CD4-positive, alpha-beta T cell (primary cell): ENCODE data around the gene ALAS1. TPM values are rescaled to one million over a fixed set of nuclear protein-coding genes. Genes with fewer than 3 reads are reported as not detected.
A peak's percentile ranks its signal among the peaks of the same experiment; 100 is the strongest.

ENCODE experiments used
- ATAC-seq: fragments of 200-7000 bp; cut with Tn5 transposase; one replicate; pipeline ENCODE4 v1.10.0; 2022; ENCODE audit warnings: mild to moderate bottlenecking; ENCODE audit not compliant: poor library complexity
- CTCF ChIA-PET: fragments of 350-600 bp; sonication (Branson Sonifier 250); formaldehyde crosslinking; loops from one replicate; lab custom pipeline; 2021; ENCODE audit warnings: antibody characterized with exemption, inconsistent platforms; lab: Charles Lee
- POLR2A ChIA-PET: fragments of 350-600 bp; sonication (Branson Sonifier 250); formaldehyde crosslinking; loops from one replicate; lab custom pipeline; 2021; ENCODE audit warnings: antibody characterized with exemption, inconsistent platforms; lab: Charles Lee
- DNase-seq, 14 experiments: peaks; one replicate each; pipeline ENCODE4 v3.0.0-alpha.2; 2013 to 2020; ENCODE audit warnings: mixed read lengths in 2 of 14
- H3K27ac ChIP-seq, 2 donors: one replicate each; pipeline versions ENCODE4 v1.5.1 to v1.7.0; 2013; ENCODE audit warnings: low read length in 2 of 2, low read depth in 1 of 2, mild to moderate bottlenecking in 1 of 2
- H3K27me3 ChIP-seq, 2 experiments: 1 replicate in 1 of 2; 2 replicates in 1 of 2; pipeline versions ENCODE4 v1.6.1 to v1.7.0; 2013; ENCODE audit warnings: low read length in 2 of 2, control low read depth in 1 of 2, mild to moderate bottlenecking in 1 of 2, moderate library complexity in 1 of 2; ENCODE audit not compliant: insufficient read depth in 2 of 2, control insufficient read depth in 1 of 2
- H3K36me3 ChIP-seq: one replicate; pipeline ENCODE4 v1.6.1; 2013; ENCODE audit warnings: low read length, control low read depth; ENCODE audit not compliant: insufficient read depth
- H3K4me1 ChIP-seq: one replicate; pipeline ENCODE4 v1.6.1; 2013; ENCODE audit warnings: low read length, control low read depth; ENCODE audit not compliant: insufficient read depth
- H3K4me3 ChIP-seq: one replicate; pipeline ENCODE4 v1.5.1; 2013; ENCODE audit warnings: mild to moderate bottlenecking, low read length, moderate library complexity
- H3K9me3 ChIP-seq, 2 experiments: 1 replicate in 1 of 2; 2 replicates in 1 of 2; pipeline versions ENCODE4 v1.6.1 to v1.7.0; 2013; ENCODE audit warnings: low read length in 2 of 2, mild to moderate bottlenecking in 2 of 2, control low read depth in 1 of 2, moderate library complexity in 1 of 2; ENCODE audit not compliant: control insufficient read depth in 1 of 2, insufficient read depth in 1 of 2
- H3K27ac Mint-ChIP-seq: one replicate; pipeline ENCODE4 v1.8.0; 2020; ENCODE audit warnings: mixed read lengths
- H3K27me3 Mint-ChIP-seq: one replicate; pipeline ENCODE4 v1.8.0; 2021; ENCODE audit warnings: mixed read lengths
- H3K36me3 Mint-ChIP-seq: one replicate; pipeline ENCODE4 v1.8.0; 2021; ENCODE audit warnings: low read depth, mixed read lengths
- H3K4me1 Mint-ChIP-seq: one replicate; pipeline ENCODE4 v1.8.0; 2021; ENCODE audit warnings: low read depth, mixed read lengths
- H3K4me3 Mint-ChIP-seq: one replicate; pipeline ENCODE4 v1.8.0; 2020; ENCODE audit warnings: mild to moderate bottlenecking, mixed read lengths
- H3K9me3 Mint-ChIP-seq: one replicate; pipeline ENCODE4 v1.8.0; 2020; ENCODE audit warnings: mixed read lengths
- intact Hi-C, 2 experiments: fragments of 100-400 bp; cut with DNase I in 1 of 2; cut with micrococcal nuclease in 1 of 2; formaldehyde crosslinking; loops; one replicate each; pipeline versions ENCODE4 v1.15.1 to v1.9.0; 2023 to 2025; cut with DNase I, micrococcal nuclease
- total RNA-seq, 174 experiments: library from RNA in 2 of 174; stranded (reverse) in 2 of 174; gene quantifications; one replicate each; pipeline ENCODE4 v1.2.3 and lab custom pipeline; 2021 to 2026
- TF ChIP-seq, protein P1 (sequence below): fragments of 200-600 bp; IDR thresholded peaks from one replicate; pipeline ENCODE4 v1.8.0; 2022; ENCODE audit warnings: antibody characterized with exemption, mild to moderate bottlenecking

ALAS1 gene
- total RNA-seq, 2 experiments from 2014 or later: 6.0 to 7.0 TPM

DNA sequence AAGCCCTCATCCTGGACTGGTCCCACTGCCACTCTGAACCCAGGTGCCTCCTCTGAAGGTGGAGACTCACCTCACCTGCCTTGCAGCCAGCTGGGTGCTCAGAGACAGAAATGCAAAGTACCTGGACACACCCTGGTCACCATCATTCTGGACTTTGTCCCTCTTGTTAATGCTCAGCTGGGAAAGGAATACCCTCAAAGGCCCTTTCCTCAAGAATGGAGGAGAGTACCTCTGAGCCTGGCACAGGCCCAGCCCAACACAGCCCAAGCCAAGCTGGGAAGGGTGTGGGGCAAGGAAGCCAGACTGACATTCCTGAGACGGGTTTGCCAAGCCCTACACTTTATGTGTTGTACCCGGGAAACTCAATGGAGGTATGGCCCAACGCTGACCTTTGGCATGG, 983 bp upstream of the ALAS1 start:
- Mint-ChIP-seq H3K36me3 (peaks cover 33% of the 10 kb centered on the region), H3K9me3 (no peaks in the 10 kb centered on the region), H3K4me3 (peak overlapping the region; percentile 98), H3K27ac (peak overlapping the region; percentile 92), H3K4me1 (peaks cover 46% of the 10 kb centered on the region), H3K27me3 (no peaks in the 10 kb centered on the region)
- ChIA-PET POLR2A (interaction anchor here (0.9 to 2.4 kb wide), 5 partner anchors 24 to 140 kb away, joined by 4 to 9 read pairs (median 6); partner anchors contain the start of genes DUSP7 and POC1A), CTCF (interaction anchor here (1.3 kb wide), 1 partner anchor 20 kb away, joined by 3 read pairs; no protein-coding TSS in a partner anchor)
- Histone ChIP-seq H3K27me3 (no peaks in the 10 kb centered on the region), H3K9me3 (no peaks in the 10 kb centered on the region), H3K27ac (no peak overlapping the region), H3K36me3 (peaks cover 6% of the 10 kb centered on the region), H3K4me3 (no peak overlapping the region), H3K4me1 (peaks cover 46% of the 10 kb centered on the region)
- intact Hi-C loops: loop anchor here in 1 of 2 experiments (2.0 to 10.0 kb wide), 4 partner anchors 42 to 338 kb away; partner anchors contain the start of genes DUSP7, NT5DC2, POC1A and UQCC5
- TF ChIP-seq, protein P1, sequence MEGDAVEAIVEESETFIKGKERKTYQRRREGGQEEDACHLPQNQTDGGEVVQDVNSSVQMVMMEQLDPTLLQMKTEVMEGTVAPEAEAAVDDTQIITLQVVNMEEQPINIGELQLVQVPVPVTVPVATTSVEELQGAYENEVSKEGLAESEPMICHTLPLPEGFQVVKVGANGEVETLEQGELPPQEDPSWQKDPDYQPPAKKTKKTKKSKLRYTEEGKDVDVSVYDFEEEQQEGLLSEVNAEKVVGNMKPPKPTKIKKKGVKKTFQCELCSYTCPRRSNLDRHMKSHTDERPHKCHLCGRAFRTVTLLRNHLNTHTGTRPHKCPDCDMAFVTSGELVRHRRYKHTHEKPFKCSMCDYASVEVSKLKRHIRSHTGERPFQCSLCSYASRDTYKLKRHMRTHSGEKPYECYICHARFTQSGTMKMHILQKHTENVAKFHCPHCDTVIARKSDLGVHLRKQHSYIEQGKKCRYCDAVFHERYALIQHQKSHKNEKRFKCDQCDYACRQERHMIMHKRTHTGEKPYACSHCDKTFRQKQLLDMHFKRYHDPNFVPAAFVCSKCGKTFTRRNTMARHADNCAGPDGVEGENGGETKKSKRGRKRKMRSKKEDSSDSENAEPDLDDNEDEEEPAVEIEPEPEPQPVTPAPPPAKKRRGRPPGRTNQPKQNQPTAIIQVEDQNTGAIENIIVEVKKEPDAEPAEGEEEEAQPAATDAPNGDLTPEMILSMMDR: no peak
- ATAC-seq (no peak), DNase-seq (no peak)

DNA sequence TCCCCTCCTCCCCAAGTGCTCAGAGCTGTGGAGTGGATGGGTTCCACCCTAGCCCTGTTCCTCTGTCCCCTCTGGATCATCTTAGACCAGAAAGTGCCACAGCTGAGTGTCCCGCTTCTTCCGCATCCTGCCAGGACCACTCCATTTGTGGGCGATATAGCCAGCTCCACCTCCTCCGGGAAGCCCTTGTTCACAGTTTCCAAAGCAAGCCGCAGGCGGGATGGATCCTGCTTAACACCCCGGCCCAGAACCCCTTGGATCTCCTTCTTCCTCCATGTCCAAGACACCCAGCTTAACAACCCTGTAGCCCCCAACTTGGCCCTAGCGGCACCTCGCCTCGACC, 490 bp upstream of the ALAS1 start:
- Histone ChIP-seq H3K27me3 (no peaks in the 10 kb centered on the region), H3K36me3 (peaks cover 10% of the 10 kb centered on the region), H3K4me3 (peak overlapping the region; percentile 90), H3K9me3 (no peaks in the 10 kb centered on the region), H3K27ac (peak overlapping the region; percentile 70 to 73), H3K4me1 (peaks cover 48% of the 10 kb centered on the region)
- H3K9me3 Mint-ChIP-seq: no peaks in the 10 kb centered on the region
- no peak for DNase-seq
- peak overlapping the region; percentile 98 for H3K4me3 Mint-ChIP-seq
- intact Hi-C loops: loop anchor here in 1 of 2 experiments (2.0 to 10.0 kb wide), 4 partner anchors 43 to 337 kb away; partner anchors contain the start of genes DUSP7, NT5DC2, POC1A and UQCC5
- TF ChIP-seq, protein P1: no peak
- H3K4me1 Mint-ChIP-seq: peaks cover 49% of the 10 kb centered on the region
- ATAC-seq: peak; percentile 3
- H3K27me3 Mint-ChIP-seq: no peaks in the 10 kb centered on the region
- CTCF ChIA-PET: no interaction called here
- peaks cover 38% of the 10 kb centered on the region for H3K36me3 Mint-ChIP-seq
- POLR2A ChIA-PET: interaction anchor here (0.9 to 2.4 kb wide), 5 partner anchors 23 to 141 kb away, joined by 4 to 9 read pairs (median 6); partner anchors contain the start of genes DUSP7 and POC1A
- peak overlapping the region; percentile 92 for H3K27ac Mint-ChIP-seq

DNA sequence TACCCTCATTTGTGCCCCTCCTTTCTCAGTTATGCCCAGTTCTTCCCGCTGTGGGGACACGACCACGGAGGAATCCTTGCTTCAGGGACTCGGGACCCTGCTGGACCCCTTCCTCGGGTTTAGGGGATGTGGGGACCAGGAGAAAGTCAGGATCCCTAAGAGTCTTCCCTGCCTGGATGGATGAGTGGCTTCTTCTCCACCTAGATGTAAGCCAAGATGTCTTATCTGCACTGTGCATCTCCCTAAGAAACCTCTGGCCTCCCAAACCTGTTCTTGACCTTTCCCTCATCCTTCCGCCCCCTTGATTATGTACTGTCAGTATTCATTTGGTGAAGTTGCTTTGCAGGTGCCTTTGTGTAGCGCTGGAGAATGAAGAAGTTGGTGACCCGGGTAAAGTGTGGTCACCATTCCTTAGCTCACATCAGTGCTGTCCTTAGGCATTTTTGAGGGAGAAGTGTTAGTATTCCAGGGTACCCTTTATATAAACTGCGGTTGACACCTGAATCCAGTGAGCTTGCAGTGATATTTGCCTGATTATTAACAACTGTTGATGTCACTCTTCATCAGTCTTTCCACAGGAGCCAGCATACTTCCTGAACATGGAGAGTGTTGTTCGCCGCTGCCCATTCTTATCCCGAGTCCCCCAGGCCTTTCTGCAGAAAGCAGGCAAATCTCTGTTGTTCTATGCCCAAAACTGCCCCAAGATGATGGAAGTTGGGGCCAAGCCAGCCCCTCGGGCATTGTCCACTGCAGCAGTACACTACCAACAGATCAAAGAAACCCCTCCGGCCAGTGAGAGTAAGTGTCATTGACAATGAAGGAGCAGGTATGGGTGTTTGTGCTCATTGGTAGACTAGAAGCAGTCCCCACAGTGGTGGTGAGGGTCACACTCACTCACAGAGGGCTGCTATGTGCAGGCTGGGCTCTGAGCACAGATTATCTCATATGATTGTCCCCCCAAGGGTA, 966 bp downstream of the ALAS1 start:
- peak overlapping the region; percentile 98 for H3K4me3 Mint-ChIP-seq
- POLR2A ChIA-PET: no interaction called here

More for the DNA sequence above, 966 bp downstream of the ALAS1 start:
- Mint-ChIP-seq H3K27ac (peak overlapping the region; percentile 92), H3K36me3 (peaks cover 52% of the 10 kb centered on the region), H3K9me3 (no peaks in the 10 kb centered on the region), H3K27me3 (no peaks in the 10 kb centered on the region), H3K4me1 (peaks cover 51% of the 10 kb centered on the region)
- CTCF ChIA-PET: interaction anchor here (1.2 kb wide), 1 partner anchor 21 kb away, joined by 3 read pairs; no protein-coding TSS in a partner anchor
- peaks cover 25% of the 10 kb centered on the region for H3K36me3 ChIP-seq
- H3K27ac ChIP-seq: peak overlapping the region in 1 of 2 donors; percentile 28
- no peaks in the 10 kb centered on the region for H3K9me3 ChIP-seq
- H3K27me3 ChIP-seq: no peaks in the 10 kb centered on the region
- H3K4me3 ChIP-seq: peak overlapping the region; percentile 90
- intact Hi-C loops: loop anchor here in 1 of 2 experiments (5.0 to 10.0 kb wide), 2 partner anchors 142 to 336 kb away; partner anchors contain the start of genes DUSP7, NT5DC2 and UQCC5
- no peak for ATAC-seq
- TF ChIP-seq, protein P1: no peak
- peak in 1 of 14 experiments; percentile 34 for DNase-seq
- H3K4me1 ChIP-seq: peaks cover 50% of the 10 kb centered on the region
